Measurements from ENCODE around the gene HSBP1L1.
"Not testable (repeated sequence)": the region's sequence is repeated elsewhere in the genome, so short reads cannot be mapped to it uniquely, and the experiment has no call there.

The HSBP1L1 gene

DNA sequence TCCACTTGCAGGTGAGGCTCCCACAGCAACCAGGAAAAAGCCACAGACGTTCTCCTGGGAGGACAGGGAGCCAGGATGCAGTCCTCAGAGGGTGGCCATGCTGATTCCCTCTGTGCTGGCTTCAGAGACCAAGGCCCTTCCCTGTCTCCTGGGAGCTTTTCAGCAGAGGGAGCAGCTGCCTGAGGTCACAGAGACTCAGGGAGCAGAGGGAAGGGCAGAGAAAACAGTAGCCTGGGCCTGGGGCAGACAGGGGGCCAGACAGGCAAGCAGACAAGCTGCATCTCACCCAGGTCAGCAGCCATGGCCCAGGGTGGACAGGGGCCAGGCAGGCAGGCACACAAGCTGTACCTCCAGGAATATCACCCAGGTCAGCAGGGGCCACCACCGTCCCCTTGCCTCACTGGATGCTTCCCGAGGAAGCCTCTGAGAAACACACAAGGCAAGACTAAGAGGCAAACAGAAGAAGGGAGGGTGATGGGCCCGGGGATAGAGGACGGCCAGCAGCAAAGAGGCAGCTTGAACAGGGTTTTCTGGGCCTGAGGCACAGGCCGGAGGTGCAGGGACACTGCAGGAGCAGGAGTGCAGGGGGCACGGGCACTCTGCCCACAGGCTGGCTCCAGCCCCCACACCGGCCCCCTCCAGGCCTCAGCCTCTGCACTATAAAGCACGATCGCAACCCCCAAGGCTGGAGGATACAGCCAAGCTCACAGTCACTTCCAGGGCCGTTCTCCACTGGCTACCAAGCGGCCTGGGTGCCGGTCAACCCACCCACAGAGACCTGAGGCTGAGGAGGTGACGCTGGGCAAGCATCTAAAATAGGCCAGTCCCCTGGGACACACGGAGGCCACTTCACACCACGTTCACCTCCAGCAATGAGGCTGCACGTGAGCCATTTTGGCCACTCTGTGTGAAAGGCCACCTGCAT is 19.1 kb upstream of the HSBP1L1 start:
- no peak for DNase-seq

GRCh38 chr18:79947054-79947755 is 17.2 kb upstream of the HSBP1L1 start:
- DNase-seq: no peak

GRCh38 chr18:79947881-79948610 is 16.4 kb upstream of the HSBP1L1 start:
- DNase-seq: no peak

- DNase-seq: no peak
These were observed 15.6 kb upstream of the HSBP1L1 start for GRCh38 chr18:79948719-79949411.

DNA sequence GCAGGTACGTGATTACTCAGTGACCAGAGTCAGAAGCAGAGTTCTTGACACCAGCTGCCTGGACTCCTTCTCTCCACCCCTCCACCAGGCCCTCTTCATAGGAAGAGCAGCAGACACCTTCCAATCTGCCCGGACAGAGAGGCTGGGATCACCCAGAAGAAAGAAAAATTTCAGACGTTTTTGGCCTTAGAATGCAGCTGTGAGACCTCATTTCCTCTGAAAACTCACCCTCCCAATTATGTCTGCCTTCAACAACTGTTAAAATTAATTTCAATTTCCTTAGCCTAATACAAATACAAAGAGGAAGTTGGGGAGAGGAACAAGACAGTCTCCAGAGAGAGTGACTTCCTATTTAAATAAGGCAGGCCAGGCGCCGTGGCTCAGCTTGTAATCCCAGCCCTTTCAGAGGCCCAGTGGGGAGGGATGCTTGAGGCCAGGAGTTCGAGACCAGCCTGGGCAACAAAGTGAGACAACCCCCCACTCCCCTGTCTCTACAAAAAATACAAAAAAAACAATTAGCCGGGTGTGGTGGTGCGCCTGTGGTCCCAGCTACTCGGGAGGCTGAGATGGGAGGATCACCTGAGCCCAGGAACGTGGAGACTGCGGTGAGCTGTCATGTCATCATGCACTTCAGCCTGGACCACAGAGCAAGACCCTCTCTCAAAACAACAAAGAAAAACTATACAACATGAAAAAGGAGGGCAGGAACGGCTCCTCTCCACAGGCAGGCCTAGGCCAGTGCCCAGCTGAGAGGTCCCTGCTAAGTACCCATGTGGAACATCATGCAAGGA is 14.6 kb upstream of the HSBP1L1 start:
- DNase-seq: no peak

GRCh38 chr18:79950515-79951341 is 13.7 kb upstream of the HSBP1L1 start:
- peak; percentile 35 for DNase-seq

GRCh38 chr18:79951545-79952455 is 12.6 kb upstream of the HSBP1L1 start, which contains the start of gene SLC66A2:
Gene SLC66A2, minus strand, starts transcription at chr18:79951653. Its CDS starts 727 bp downstream, at chr18:79950926.
- peak; percentile 96 for DNase-seq

DNA sequence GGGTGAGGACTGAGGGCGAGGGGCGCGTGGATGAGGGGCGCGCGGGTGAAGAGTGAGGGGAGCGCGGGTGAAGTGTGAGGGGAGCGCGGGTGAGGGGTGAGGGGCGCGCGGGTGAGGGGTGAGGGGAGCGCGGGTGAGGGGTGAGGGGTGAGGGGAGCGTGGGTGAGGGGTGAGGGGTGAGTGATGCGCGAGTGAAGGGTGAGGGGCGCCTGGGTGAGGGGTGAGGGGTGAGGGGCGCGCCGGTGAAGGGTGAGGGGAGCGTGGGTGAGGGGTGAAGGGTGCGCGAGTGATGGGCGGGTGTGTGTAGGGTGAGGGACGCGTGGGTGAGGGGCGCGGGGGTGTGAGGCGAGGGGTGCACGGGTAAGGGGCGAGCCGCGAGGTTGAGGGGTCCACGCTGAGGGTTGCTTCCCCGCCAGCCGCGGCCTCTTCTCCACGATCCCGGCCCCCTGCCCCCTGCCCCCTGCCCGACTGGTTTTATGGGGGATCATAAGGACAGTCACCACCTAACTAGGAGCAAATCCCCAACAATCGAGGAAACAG is 11.9 kb upstream of the HSBP1L1 start:
- no peak for DNase-seq

GRCh38 chr18:79952996-79953559 is 11.4 kb upstream of the HSBP1L1 start:
- DNase-seq: no peak

DNA sequence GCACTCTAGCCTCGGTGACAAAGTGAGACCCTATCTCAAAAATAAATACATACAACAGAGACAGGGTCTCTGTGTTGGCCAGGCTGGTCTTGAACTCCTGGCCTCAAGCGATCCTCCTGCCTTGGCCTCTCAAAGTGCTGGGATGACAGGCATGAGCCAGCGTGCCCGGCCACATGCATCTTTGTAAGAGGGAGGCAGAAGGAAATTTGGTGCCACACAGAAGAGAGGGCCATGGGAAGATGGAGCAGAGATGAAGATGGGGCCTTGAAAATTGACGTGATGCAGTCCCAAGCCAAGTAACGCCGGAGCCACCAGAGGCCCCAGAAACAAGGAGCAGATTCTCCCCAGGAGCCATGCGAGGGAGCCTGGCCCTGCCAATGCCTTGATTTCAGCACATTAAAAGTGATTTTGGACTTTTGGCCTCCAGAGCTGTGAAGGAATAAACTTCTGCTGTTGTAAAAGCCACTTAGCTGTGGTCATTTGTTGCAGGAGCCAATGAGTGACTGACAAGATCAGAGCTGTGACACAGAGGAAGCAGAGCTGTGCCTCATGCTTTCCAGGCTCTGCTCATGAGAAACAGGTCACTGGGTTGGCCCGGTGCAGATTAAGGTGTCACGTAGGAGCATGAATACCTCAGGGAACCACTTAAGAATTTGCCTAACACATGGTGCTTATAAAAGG is 10.3 kb upstream of the HSBP1L1 start:
- peak; percentile 56 for DNase-seq

DNA sequence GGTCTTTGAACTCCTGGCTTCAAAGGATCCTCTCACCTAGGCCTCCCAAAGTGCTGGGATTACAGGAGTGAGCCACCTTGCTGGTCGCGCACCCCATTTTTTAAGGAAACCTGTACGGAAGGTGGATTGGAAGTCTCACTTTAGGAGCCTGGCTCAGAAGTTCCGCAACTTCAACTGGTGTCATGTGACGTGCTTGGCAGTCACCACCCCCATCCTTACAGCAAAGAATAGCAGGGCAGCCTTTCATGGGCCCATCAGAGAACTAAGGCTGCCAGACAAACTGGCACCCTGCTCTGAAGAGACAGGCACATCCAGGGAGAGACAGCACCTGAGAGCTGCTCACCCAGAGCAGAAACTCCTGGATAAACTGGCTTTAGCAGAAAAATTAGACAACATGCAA is 9.7 kb upstream of the HSBP1L1 start:
- no peak for DNase-seq

- peak; percentile 29 for DNase-seq
These were observed 9.0 kb upstream of the HSBP1L1 start for GRCh38 chr18:79955302-79956075.

- DNase-seq: no peak
These were observed 8.2 kb upstream of the HSBP1L1 start for GRCh38 chr18:79956276-79956675.

- DNase-seq: no peak
These were observed 5.5 kb upstream of the HSBP1L1 start for GRCh38 chr18:79958981-79959380.

DNA sequence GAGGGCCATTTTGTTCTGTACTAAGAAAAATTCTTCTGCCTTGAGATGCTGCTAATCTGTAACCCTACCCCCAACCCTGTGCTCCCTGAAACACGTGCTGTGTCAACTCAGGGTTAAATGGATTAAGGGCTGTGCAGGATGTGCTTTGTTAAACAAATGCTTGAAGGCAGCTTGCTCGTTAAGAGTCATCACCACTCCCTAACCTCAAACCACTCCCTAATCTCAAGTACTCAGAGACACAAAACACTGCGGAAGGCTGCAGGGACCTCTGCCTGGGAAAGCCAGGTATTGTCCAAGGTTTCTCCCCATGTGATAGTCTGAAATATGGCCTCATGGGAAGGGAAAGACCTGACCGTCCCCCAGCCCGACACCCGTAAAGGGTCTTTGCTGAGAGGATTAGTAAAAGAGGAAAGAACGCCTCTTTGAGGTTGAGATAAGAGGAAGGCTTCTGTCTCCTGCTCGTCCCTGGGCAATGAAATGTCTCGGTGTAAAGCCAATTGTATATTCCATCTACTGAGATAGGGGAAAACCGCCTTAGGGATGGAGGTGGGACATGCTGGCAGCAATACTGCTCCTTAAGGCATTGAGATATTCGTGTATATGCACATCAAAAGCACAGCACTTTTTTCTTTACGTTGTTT is 4.2 kb upstream of the HSBP1L1 start:
- not testable (repeated sequence) for DNase-seq

DNA sequence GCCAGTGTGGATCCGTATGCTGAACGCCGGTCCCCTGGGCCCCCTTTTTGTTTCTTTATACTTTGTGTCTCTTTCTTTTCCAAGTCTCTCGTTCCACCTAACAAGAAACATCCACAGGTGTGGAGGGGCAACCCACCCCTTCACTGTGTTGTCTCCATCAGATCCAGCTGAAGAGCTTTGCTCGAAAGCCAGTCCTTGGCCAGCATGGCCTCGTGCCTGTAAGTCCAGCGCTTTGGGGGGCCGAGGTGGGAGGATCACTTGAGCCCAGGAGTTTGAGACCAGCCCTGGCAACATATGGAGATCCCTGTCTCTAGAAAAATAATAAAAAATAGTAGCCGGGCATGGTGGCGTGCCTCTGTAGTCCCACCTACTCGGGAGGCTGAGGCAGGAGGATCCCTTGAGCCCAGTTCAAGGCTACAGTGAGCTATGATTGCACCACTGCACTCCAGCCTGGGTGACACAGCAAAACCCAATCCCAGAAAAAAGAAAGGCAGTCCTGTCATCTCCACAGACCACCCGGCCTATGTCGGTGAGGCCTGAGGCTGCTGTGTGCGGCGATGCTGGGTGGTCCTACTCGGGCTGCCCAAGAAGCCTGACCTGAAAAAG is 3.4 kb upstream of the HSBP1L1 start:
- DNase-seq: no peak
